CD4-positive, alpha-beta T cell (primary cell): ENCODE results near the gene LHFPL3. TPM values are rescaled to one million over a fixed set of nuclear protein-coding genes. Genes with fewer than 3 reads are reported as not detected.

Experiments used
- ATAC-seq: fragments of 200-7000 bp; cut with Tn5 transposase; one replicate; pipeline ENCODE4 v1.10.0; 2022; ENCODE audit warnings: mild to moderate bottlenecking; ENCODE audit not compliant: poor library complexity
- CTCF ChIA-PET: fragments of 350-600 bp; sonication (Branson Sonifier 250); formaldehyde crosslinking; loops from one replicate; lab custom pipeline; 2021; ENCODE audit warnings: antibody characterized with exemption, inconsistent platforms; lab: Charles Lee
- POLR2A ChIA-PET: fragments of 350-600 bp; sonication (Branson Sonifier 250); formaldehyde crosslinking; loops from one replicate; lab custom pipeline; 2021; ENCODE audit warnings: antibody characterized with exemption, inconsistent platforms; lab: Charles Lee
- DNase-seq, 14 experiments: peaks; one replicate each; pipeline ENCODE4 v3.0.0-alpha.2; 2013 to 2020; ENCODE audit warnings: mixed read lengths in 2 of 14
- H3K27ac ChIP-seq, 2 donors: one replicate each; pipeline versions ENCODE4 v1.5.1 to v1.7.0; 2013; ENCODE audit warnings: low read length in 2 of 2, low read depth in 1 of 2, mild to moderate bottlenecking in 1 of 2
- H3K27me3 ChIP-seq, 2 experiments: 1 replicate in 1 of 2; 2 replicates in 1 of 2; pipeline versions ENCODE4 v1.6.1 to v1.7.0; 2013; ENCODE audit warnings: low read length in 2 of 2, control low read depth in 1 of 2, mild to moderate bottlenecking in 1 of 2, moderate library complexity in 1 of 2; ENCODE audit not compliant: insufficient read depth in 2 of 2, control insufficient read depth in 1 of 2
- H3K36me3 ChIP-seq: one replicate; pipeline ENCODE4 v1.6.1; 2013; ENCODE audit warnings: low read length, control low read depth; ENCODE audit not compliant: insufficient read depth
- H3K4me1 ChIP-seq: one replicate; pipeline ENCODE4 v1.6.1; 2013; ENCODE audit warnings: low read length, control low read depth; ENCODE audit not compliant: insufficient read depth
- H3K4me3 ChIP-seq: one replicate; pipeline ENCODE4 v1.5.1; 2013; ENCODE audit warnings: mild to moderate bottlenecking, low read length, moderate library complexity
- H3K9me3 ChIP-seq, 2 experiments: 1 replicate in 1 of 2; 2 replicates in 1 of 2; pipeline versions ENCODE4 v1.6.1 to v1.7.0; 2013; ENCODE audit warnings: low read length in 2 of 2, mild to moderate bottlenecking in 2 of 2, control low read depth in 1 of 2, moderate library complexity in 1 of 2; ENCODE audit not compliant: control insufficient read depth in 1 of 2, insufficient read depth in 1 of 2
- H3K27ac Mint-ChIP-seq: one replicate; pipeline ENCODE4 v1.8.0; 2020; ENCODE audit warnings: mixed read lengths
- H3K27me3 Mint-ChIP-seq: one replicate; pipeline ENCODE4 v1.8.0; 2021; ENCODE audit warnings: mixed read lengths
- H3K36me3 Mint-ChIP-seq: one replicate; pipeline ENCODE4 v1.8.0; 2021; ENCODE audit warnings: low read depth, mixed read lengths
- H3K4me1 Mint-ChIP-seq: one replicate; pipeline ENCODE4 v1.8.0; 2021; ENCODE audit warnings: low read depth, mixed read lengths
- H3K4me3 Mint-ChIP-seq: one replicate; pipeline ENCODE4 v1.8.0; 2020; ENCODE audit warnings: mild to moderate bottlenecking, mixed read lengths
- H3K9me3 Mint-ChIP-seq: one replicate; pipeline ENCODE4 v1.8.0; 2020; ENCODE audit warnings: mixed read lengths
- intact Hi-C, 2 experiments: fragments of 100-400 bp; cut with DNase I in 1 of 2; cut with micrococcal nuclease in 1 of 2; formaldehyde crosslinking; loops; one replicate each; pipeline versions ENCODE4 v1.15.1 to v1.9.0; 2023 to 2025; cut with DNase I, micrococcal nuclease
- total RNA-seq, 174 experiments: library from RNA in 2 of 174; stranded (reverse) in 2 of 174; gene quantifications; one replicate each; pipeline ENCODE4 v1.2.3 and lab custom pipeline; 2021 to 2026
- TF ChIP-seq, protein P1 (sequence below): fragments of 200-600 bp; IDR thresholded peaks from one replicate; pipeline ENCODE4 v1.8.0; 2022; ENCODE audit warnings: antibody characterized with exemption, mild to moderate bottlenecking

The LHFPL3 gene
- total RNA-seq, 2 experiments from 2014 or later = not detected

DNA sequence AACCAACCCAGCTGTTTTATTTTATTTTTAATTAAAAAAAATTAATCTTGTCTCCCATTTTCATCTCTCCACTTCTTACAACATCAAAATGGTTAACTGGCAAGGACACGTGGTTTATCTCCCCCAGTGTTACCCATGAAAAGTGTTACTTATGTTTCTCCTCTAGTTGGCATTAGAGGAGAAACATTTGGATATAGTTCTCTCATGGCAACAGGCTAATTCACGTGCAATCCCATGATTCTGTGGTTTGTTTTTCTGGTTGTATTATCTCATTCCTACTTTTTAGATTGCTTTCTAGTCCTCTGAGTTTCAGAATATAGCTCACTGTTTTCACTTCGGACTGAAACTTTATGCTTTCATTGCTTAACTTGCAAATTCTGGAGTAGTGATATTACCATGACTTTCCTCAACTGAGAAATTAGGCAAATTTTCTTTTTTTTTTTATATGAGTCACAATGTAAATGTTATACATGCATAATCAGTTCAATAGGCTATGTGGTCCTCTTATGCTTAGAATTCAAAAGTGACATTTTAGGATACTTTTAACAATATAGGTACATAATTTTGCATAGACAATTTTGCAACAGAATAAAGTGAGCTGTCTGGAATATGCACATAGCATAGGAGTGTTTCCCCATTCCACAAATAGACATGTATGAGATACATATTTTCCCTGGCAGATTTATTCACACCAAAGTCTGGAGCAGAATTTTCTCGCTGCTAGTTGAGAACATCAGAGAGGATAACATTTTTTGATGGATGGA, 43.0 kb downstream of the LHFPL3 start:
- Mint-ChIP-seq H3K27ac (no peak overlapping the region), H3K36me3 (no peaks in the 10 kb centered on the region), H3K4me1 (no peaks in the 10 kb centered on the region), H3K4me3 (no peak overlapping the region), H3K9me3 (no peaks in the 10 kb centered on the region), H3K27me3 (peaks cover 9% of the 10 kb centered on the region)
- no peak overlapping the region for H3K4me3 ChIP-seq
- intact Hi-C loops = no loop called here
- no peaks in the 10 kb centered on the region for H3K4me1 ChIP-seq
- H3K27me3 ChIP-seq = no peaks in the 10 kb centered on the region
- ChIA-PET CTCF (no interaction called here), POLR2A (no interaction called here)
- ATAC-seq (no peak), DNase-seq (no peak)
- H3K9me3 ChIP-seq = no peaks in the 10 kb centered on the region
- TF ChIP-seq, protein P1, sequence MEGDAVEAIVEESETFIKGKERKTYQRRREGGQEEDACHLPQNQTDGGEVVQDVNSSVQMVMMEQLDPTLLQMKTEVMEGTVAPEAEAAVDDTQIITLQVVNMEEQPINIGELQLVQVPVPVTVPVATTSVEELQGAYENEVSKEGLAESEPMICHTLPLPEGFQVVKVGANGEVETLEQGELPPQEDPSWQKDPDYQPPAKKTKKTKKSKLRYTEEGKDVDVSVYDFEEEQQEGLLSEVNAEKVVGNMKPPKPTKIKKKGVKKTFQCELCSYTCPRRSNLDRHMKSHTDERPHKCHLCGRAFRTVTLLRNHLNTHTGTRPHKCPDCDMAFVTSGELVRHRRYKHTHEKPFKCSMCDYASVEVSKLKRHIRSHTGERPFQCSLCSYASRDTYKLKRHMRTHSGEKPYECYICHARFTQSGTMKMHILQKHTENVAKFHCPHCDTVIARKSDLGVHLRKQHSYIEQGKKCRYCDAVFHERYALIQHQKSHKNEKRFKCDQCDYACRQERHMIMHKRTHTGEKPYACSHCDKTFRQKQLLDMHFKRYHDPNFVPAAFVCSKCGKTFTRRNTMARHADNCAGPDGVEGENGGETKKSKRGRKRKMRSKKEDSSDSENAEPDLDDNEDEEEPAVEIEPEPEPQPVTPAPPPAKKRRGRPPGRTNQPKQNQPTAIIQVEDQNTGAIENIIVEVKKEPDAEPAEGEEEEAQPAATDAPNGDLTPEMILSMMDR = no peak
- H3K36me3 ChIP-seq = no peaks in the 10 kb centered on the region
- H3K27ac ChIP-seq = no peak overlapping the region

DNA sequence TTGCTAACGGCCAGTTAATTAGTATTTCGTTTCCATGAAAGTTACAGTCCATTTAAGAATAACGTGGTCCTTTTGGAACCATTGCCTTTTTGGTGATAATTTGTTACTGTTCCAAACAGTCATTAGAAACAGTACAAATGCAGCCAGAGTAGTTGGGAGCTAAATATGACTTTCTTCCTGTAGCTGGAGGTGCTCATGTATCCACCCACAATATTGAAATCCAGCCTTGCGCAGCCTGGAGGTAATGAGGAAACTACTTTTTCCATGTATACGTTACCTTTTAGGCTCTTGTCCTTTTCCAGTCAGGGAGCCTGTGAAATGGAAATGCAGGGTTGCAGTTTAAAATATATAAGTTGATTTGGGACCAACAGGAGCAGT, 43.6 kb downstream of the LHFPL3 start:
- no peaks in the 10 kb centered on the region for H3K9me3 Mint-ChIP-seq
- no peaks in the 10 kb centered on the region for H3K4me1 Mint-ChIP-seq
- no peaks in the 10 kb centered on the region for H3K36me3 Mint-ChIP-seq
- Histone ChIP-seq H3K4me1 (no peaks in the 10 kb centered on the region), H3K4me3 (no peak overlapping the region), H3K36me3 (no peaks in the 10 kb centered on the region), H3K27ac (no peak overlapping the region), H3K9me3 (no peaks in the 10 kb centered on the region), H3K27me3 (no peaks in the 10 kb centered on the region)
- H3K27me3 Mint-ChIP-seq = peaks cover 9% of the 10 kb centered on the region
- CTCF ChIA-PET = no interaction called here
- H3K4me3 Mint-ChIP-seq = no peak overlapping the region
- DNase-seq = no peak
- POLR2A ChIA-PET = no interaction called here
- intact Hi-C loops = no loop called here
- TF ChIP-seq, protein P1 = no peak
- H3K27ac Mint-ChIP-seq = no peak overlapping the region
- no peak for ATAC-seq

DNA sequence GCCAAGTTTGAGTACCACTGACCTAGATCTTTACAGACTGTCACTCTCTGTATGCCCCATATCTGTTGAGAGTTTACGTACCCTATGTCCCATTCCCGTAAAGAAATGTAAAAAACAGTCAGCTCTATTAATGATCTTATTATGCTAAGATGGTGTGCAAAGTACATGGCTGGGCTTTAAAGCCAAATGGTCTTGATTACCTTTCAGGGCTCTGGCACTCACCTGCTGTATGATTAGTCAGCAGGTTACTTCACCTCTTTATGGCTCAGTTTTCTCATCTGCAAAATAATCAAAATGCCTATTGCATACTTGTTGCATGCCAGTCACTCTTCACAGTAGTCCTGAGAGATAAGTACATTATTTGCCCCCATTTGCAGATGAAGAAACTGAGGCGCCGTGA, 54.2 kb downstream of the LHFPL3 start:
- Mint-ChIP-seq H3K4me3 (no peak overlapping the region), H3K27me3 (peaks cover 14% of the 10 kb centered on the region), H3K27ac (no peak overlapping the region), H3K9me3 (no peaks in the 10 kb centered on the region), H3K4me1 (no peaks in the 10 kb centered on the region), H3K36me3 (no peaks in the 10 kb centered on the region)
- ATAC-seq (no peak), DNase-seq (no peak)
- Histone ChIP-seq H3K27ac (no peak overlapping the region), H3K9me3 (no peaks in the 10 kb centered on the region), H3K4me1 (no peaks in the 10 kb centered on the region), H3K4me3 (no peak overlapping the region), H3K27me3 (no peaks in the 10 kb centered on the region), H3K36me3 (no peaks in the 10 kb centered on the region)
- ChIA-PET POLR2A (no interaction called here), CTCF (no interaction called here)
- TF ChIP-seq, protein P1 = no peak
- intact Hi-C loops = no loop called here
